ENCODE results near the gene CTBP2.
"Not testable (repeated sequence)": the region's sequence is repeated elsewhere in the genome, so short reads cannot be mapped to it uniquely, and the experiment has no call there.

CTBP2 gene

GRCh38 chr10:125186431-125187170 lies 26.2 kb upstream of the CTBP2 start:
- no peak for DNase-seq (ENCODE audit: low read depth)

DNA sequence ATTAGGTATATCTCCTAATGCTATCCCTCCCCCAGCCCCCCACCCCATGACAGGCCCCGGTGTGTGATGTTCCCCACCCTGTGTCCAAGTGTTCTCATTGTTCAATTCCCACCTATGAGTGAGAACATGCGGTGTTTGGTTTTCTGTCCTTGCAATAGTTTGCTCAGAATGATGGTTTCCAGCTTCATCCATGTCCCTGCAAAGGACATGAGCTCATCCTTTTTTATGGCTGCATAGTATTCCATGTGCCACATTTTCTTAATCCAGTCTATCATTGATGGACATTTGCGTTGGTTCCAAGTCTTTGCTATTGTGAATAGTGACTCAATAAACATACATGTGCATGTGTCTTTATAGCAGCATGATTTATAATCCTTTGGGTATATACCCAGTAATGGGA lies 18.7 kb upstream of the CTBP2 start:
- DNase-seq (ENCODE audit: low read depth) = not testable (repeated sequence)

GRCh38 chr10:125177641-125178640 lies 17.6 kb upstream of the CTBP2 start:
- no peak for DNase-seq (ENCODE audit: low read depth)

DNA sequence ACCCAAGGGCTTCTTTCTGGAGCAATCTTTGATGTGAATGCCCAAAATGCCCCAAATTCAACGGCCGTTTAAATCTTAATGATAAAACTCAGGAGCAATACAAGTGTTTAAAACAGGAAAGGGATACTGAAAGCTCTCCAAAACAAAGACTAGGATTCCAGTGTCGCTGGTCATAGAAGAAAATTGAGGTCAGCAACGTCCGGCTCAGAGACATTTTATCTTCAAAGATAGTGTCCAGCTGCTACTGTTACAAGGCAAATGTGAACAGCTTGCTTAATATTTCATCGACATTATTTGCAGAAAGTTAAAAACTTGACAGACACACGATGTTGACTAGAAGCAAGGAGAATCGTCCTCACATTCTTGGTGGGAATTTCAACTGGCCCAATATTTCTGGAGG lies 15.4 kb upstream of the CTBP2 start:
- no peak for DNase-seq (ENCODE audit: low read depth)

DNA sequence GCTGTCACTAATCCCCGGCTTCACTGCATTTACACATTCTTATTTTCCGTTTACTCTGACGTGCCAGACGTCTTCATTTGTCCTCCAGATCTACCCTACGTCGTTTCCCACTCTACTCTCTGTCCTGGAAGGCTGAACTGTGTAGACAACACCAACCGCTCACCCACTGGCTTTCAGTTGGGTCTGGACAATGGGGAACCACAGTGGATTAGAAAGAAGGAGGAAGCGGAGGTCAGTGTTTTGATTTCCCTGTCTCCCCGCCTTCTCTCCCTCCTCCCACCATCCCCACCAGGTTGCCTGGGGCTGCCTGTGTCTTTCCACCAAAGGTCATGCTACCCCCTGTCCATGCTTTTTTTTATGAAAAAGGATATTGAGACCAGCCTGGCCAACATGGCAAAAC lies 14.0 kb upstream of the CTBP2 start:
- DNase-seq (ENCODE audit: low read depth) = no peak

DNA sequence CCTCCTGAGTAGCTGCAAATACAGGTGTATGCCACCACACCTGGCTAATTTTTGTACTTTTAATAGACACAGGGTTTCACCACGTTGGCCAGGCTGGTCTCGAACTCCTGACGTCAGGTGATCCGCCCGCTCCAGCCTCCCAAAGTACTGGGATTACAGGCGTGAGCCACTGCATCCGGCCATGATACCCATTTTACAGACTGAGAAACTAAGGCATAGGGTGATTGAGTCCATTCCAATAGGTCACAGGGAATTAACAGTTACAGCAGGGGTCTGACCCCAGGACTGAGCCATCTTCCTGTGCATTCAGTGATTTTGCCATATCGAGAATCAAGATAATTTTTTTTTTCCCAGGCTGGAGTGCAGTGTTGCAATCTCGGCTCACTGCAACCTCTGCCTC lies 12.3 kb upstream of the CTBP2 start:
- DNase-seq (ENCODE audit: low read depth) = no peak

- no peak for DNase-seq (ENCODE audit: low read depth)
Measured at GRCh38 chr10:125171402-125172306, 11.3 kb upstream of the CTBP2 start.

- DNase-seq (ENCODE audit: low read depth) = no peak
Measured at GRCh38 chr10:125169915-125170314, 9.6 kb upstream of the CTBP2 start.

GRCh38 chr10:125169279-125169678 lies 8.9 kb upstream of the CTBP2 start:
- DNase-seq (ENCODE audit: low read depth) = no peak

DNA sequence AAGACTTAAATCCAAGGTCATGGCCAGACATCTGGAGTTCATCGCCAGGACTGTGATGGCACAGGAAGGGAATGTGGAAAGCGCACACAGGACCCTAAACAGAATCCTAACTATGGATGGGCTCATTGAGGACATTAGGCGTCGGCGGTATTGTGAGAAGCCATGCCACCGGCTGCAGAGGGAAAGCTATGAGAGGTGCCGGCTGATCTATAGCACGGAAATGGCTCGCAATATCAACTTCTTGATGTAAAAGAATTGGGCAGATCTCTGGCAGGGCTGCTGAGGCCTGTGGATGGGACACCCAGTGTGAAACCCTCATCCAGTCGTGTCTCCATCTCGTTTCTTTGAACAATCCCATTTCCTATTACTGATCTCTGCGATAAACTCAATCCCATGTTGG lies 6.3 kb upstream of the CTBP2 start:
- no peak for DNase-seq (ENCODE audit: low read depth)

DNA sequence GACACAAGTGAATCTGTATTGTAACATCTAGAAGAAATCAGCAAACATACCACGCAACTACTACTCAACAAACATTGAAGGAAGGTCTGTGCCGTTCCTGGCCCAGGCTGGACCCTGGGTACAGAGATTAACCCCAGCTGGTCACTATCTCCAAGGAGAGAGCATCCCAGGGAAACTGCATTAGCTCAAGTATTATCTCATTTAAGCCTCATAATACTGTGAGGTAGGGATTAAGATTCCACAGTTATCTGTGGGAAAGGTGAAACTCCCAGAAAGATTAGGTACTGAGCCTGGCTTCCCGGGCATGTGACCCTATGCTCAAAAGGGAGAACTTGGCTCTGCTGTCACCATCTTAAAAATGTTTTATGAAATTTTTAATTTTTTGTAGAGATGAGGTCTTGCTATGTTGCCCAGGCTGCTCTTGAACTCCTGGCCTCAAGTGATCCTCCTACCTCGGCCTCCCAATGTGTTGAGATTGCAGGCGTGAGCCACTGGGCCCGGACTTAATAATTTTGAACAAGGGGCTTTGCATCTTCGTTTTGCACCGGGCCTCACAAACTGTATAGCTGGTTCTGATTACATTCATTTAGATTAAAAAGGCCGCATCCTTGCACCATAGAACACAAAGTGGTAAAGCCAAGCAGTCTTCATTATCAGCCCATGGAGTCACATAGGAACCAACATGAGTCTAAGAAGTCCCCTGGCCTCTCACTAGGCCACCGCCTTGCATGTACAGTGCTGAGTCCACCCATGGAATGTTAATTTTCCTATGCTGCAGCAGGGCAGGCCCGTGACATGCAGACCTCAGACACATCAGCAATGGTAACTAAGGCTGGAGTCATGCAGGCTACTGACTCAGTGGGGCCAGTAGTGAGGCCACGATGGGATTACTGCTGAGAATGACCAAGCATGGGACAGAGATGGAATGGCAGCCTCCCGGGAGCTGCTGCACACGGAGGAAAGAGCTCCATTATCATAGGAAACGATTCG lies 5.5 kb upstream of the CTBP2 start:
- no peak for DNase-seq (ENCODE audit: low read depth)

DNA sequence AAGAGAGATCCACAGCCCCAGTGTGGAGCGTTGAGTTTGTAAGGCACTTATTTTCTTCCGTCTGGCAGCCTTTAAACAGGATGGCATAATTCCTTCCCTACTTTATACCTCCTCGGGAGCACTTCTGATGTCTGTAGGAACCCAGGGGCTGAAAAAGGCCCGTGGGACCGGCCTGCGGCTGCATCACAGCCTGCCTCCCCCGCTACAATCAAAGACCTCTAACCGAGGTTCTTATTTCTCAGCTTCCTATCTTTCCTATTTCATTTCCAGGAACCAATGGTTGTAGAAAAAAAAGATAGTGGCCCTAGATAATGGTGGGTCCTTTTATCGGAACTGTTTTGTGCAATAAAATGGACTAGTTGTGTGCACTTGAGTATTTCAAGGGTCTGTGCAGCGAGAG lies 4.1 kb upstream of the CTBP2 start:
- DNase-seq (ENCODE audit: low read depth) = no peak

- no peak for DNase-seq (ENCODE audit: low read depth)
Measured at GRCh38 chr10:125163803-125164202, 3.4 kb upstream of the CTBP2 start.

GRCh38 chr10:125163312-125163711 lies 2.9 kb upstream of the CTBP2 start:
- DNase-seq (ENCODE audit: low read depth) = not testable (repeated sequence)

GRCh38 chr10:125162120-125162931 lies 2.0 kb upstream of the CTBP2 start:
- DNase-seq (ENCODE audit: low read depth) = no peak

- DNase-seq (ENCODE audit: low read depth) = no peak
Measured at GRCh38 chr10:125161707-125162119, 1.4 kb upstream of the CTBP2 start.

DNA sequence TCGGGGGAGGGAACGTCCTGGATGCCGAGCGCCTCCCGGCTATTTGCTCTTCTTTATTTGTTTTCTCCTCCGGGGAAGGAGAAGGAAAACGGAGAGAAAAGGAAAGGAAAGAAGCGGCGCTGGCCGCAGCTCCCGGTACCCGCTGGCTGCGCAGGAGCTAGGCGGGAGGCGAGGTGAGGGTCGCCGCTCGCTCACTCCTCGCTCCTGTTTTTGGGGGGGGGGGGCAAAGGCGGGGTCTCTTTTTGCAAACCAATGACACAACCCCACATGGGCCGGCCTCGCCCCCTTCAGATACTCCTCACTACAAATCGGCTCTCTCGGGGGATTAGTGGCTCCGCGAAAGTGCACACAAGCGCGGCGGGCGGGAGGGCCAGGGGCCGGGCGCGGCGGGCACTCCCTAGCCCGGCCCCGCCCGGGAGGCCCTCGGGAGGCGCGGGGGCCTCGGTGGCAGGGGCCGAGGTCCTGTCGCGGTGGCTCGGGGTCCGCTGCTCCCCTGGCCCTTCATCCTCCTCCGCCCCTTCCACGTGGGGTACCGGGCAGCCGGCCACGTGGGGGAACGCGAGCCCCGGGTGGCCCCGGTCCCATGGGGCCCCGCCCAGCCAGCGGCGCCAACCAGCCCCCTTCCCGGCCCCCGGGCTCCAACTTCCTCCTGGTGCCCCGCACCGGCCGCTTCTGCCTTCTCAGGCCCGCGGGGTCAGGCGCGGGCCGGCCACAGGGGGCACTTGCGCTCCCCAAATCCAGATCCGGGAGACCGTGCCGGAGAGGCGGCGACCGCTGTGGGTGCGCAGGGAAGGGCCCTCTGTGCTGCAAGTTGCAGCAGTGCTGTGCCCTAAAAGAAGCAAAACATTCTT lies 718 bp upstream of the CTBP2 start:
- no peak for DNase-seq (ENCODE audit: low read depth)

DNA sequence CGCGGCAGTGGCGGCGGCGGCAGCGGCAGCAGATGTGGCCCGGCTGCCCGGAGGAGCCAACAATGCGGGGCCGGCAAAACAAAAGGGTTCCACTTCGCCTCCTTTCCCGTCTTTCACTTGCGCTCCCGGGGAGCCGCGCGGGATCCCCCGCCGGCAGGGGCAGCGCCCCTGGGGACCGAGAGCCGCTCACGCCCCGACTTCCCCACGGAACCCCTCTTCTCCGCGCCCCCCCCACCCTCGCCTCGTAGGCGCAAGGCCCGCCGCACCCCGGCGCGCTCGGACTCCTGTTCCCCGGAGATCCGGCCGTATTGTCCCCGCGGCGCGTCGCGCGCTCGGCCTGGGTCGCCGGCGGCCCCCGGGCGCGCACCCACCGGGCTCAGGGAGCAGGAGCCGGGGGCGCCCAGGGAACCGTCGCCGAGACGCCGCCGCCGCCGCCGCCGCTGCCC lies 854 bp downstream of the CTBP2 start:
- DNase-seq (ENCODE audit: low read depth) = no peak

All from GM04503 (cell line).